Measurements from ENCODE around the gene TAP1.
"Not testable (repeated sequence)": the region's sequence is repeated elsewhere in the genome, so short reads cannot be mapped to it uniquely, and the experiment has no call there.

Gene TAP1

GRCh38 chr6:32838114-32838958 lies 15.2 kb downstream of the TAP1 start, which contains the start of gene TAP2:
Gene TAP2 (minus strand): TSS chr6:32838739. CDS start chr6:32838233, 506 bp downstream.
- DNase-seq, result peak; percentile 93

- DNase-seq, result no peak
These were observed 15.8 kb downstream of the TAP1 start for GRCh38 chr6:32837651-32838113.

- no peak for DNase-seq
These were observed 16.6 kb downstream of the TAP1 start for GRCh38 chr6:32836873-32837272.

- DNase-seq, result no peak
These were observed 18.2 kb downstream of the TAP1 start for GRCh38 chr6:32835167-32835893.

GRCh38 chr6:32833664-32834063 lies 19.8 kb downstream of the TAP1 start:
- no peak for DNase-seq

GRCh38 chr6:32832535-32832934 lies 21.0 kb downstream of the TAP1 start:
- no peak for DNase-seq

- no peak for DNase-seq
These were observed 22.6 kb downstream of the TAP1 start for GRCh38 chr6:32830936-32831335.

GRCh38 chr6:32830017-32830416 lies 23.5 kb downstream of the TAP1 start:
- DNase-seq, result no peak

- no peak for DNase-seq
These were observed 24.0 kb downstream of the TAP1 start for GRCh38 chr6:32829495-32829894.

GRCh38 chr6:32827025-32827424 lies 26.5 kb downstream of the TAP1 start:
- DNase-seq, result no peak

GRCh38 chr6:32825966-32826365 lies 27.5 kb downstream of the TAP1 start:
- no peak for DNase-seq

GRCh38 chr6:32819729-32820128 lies 33.8 kb downstream of the TAP1 start:
- DNase-seq, result no peak

- no peak for DNase-seq
These were observed 34.6 kb downstream of the TAP1 start for GRCh38 chr6:32818867-32819266.

GRCh38 chr6:32816746-32817204 lies 36.7 kb downstream of the TAP1 start, which contains the start of gene HLA-DOB:
Gene HLA-DOB (minus strand): TSS chr6:32817002. CDS start chr6:32816951, 51 bp downstream.
- no peak for DNase-seq

- no peak for DNase-seq
These were observed 37.5 kb downstream of the TAP1 start for GRCh38 chr6:32815996-32816395.

GRCh38 chr6:32815115-32815514 lies 38.4 kb downstream of the TAP1 start:
- DNase-seq, result no peak

- no peak for DNase-seq
These were observed 39.4 kb downstream of the TAP1 start for GRCh38 chr6:32814145-32814544.

GRCh38 chr6:32809171-32809570 lies 44.3 kb downstream of the TAP1 start:
- no peak for DNase-seq

GRCh38 chr6:32807020-32807580 lies 46.4 kb downstream of the TAP1 start:
- no peak for DNase-seq

- DNase-seq, result not testable (repeated sequence)
These were observed 48.1 kb downstream of the TAP1 start for GRCh38 chr6:32805404-32805803.

- no peak for DNase-seq
These were observed 50.1 kb downstream of the TAP1 start for GRCh38 chr6:32803416-32803815.

GRCh38 chr6:32799740-32800139 lies 53.8 kb downstream of the TAP1 start:
- DNase-seq, result no peak

- no peak for DNase-seq
These were observed 54.3 kb downstream of the TAP1 start for GRCh38 chr6:32799168-32799567.

Data from GDM1 (cell line).